Neural cell (in vitro differentiated cells): ENCODE measurements around the gene CYP26A1.
A peak's percentile ranks its signal among the peaks of the same experiment; 100 is the strongest.

ENCODE experiments used
- CTCF ChIP-seq: fragments of 450-650 bp; IDR thresholded peaks from 2 replicates; pipeline ENCODE4 v1.5.1; 2014; ENCODE audit warnings: antibody characterized with exemption, mild to moderate bottlenecking, moderate library complexity; ENCODE audit not compliant: poor library complexity, severe bottlenecking
- MXI1 ChIP-seq: fragments of 450-650 bp; conservative IDR thresholded peaks from 2 replicates; pipeline ENCODE4 v1.6.1; 2014; ENCODE audit warnings: antibody characterized with exemption, mild to moderate bottlenecking; ENCODE audit not compliant: poor library complexity, severe bottlenecking
- POLR2AphosphoS5 ChIP-seq: IDR thresholded peaks from 2 replicates; pipeline ENCODE4 v1.6.1; 2012
- REST ChIP-seq: IDR thresholded peaks from 2 replicates; pipeline ENCODE4 v1.6.1; 2012; ENCODE audit warnings: borderline replicate concordance
- TAF1 ChIP-seq: IDR thresholded peaks from 2 replicates; pipeline ENCODE4 v1.6.1; 2012; ENCODE audit warnings: low read depth

GRCh38 chr10:93074147-93074596 is 479 bp downstream of the CYP26A1 start:
- TF ChIP-seq CTCF (peak; percentile 38), MXI1 (no peak), REST (no peak), TAF1 (no peak), POLR2AphosphoS5 (no peak)
